ENCODE results near the gene NEBL. TPM values are rescaled to one million over a fixed set of nuclear protein-coding genes. Genes with fewer than 3 reads are reported as not detected.

Gene NEBL
- total RNA-seq, 1 experiment from 2014 or later, result 11.5 TPM

DNA sequence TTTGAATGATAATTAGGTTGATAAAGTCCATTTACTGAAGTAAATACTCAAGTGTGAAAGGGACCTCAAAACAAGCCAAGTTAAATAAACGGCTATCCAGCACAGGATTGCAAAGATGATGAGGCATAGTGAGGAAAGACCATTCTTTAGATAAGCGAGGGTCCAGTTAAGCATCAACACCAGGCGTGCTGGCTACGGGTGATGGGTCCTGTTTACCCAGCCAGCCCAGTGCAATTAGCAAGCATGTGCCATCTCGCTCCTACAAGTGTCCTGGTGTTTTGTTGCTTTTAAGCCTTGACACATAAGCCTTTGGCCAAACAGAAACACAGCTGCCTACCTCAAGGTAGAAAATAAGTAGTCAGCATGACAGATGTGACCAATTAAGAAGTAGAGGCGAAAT is 7.1 kb downstream of the NEBL start:
- no TSS peak for BruUV-seq (replicated peaks)
- ChIA-PET POLR2A (ENCODE audit: low non-redundant PET) (no interaction called here), CTCF (no interaction called here)
- no peak overlapping the region for H3K27ac ChIP-seq (ENCODE audit: low read depth, low read length, poor library complexity, severe bottlenecking)
- intact Hi-C loops (cut with micrococcal nuclease; ENCODE audit: unreplicated experiment), result no loop called here
- TF ChIP-seq CTCF (conservative IDR thresholded peaks at IDR 0.05; ENCODE audit: low read depth, low read length) (no peak), EZH2 (IDR thresholded peaks at IDR 0.05; ENCODE audit: borderline replicate concordance, low read depth, low read length, poor library complexity, severe bottlenecking) (no peak)
- H3K4me1 ChIP-seq (ENCODE audit: insufficient read depth, low read length, poor library complexity, severe bottlenecking), result peaks cover 15% of the 10 kb centered on the region
- no peak for DNase-seq (ENCODE audit: low spot score)
- no peaks in the 10 kb centered on the region for H3K36me3 ChIP-seq (ENCODE audit: insufficient read depth, low read length, poor library complexity, severe bottlenecking)
- no peaks in the 10 kb centered on the region for H3K9me3 ChIP-seq (ENCODE audit: low read depth, low read length, poor library complexity, severe bottlenecking)
- no peak overlapping the region for H3K4me3 ChIP-seq (ENCODE audit: low read depth, low read length, poor library complexity, severe bottlenecking)
- no peaks in the 10 kb centered on the region for H3K27me3 ChIP-seq (replicated peaks; ENCODE audit: insufficient read depth, low read depth, low read length, poor library complexity)

DNA sequence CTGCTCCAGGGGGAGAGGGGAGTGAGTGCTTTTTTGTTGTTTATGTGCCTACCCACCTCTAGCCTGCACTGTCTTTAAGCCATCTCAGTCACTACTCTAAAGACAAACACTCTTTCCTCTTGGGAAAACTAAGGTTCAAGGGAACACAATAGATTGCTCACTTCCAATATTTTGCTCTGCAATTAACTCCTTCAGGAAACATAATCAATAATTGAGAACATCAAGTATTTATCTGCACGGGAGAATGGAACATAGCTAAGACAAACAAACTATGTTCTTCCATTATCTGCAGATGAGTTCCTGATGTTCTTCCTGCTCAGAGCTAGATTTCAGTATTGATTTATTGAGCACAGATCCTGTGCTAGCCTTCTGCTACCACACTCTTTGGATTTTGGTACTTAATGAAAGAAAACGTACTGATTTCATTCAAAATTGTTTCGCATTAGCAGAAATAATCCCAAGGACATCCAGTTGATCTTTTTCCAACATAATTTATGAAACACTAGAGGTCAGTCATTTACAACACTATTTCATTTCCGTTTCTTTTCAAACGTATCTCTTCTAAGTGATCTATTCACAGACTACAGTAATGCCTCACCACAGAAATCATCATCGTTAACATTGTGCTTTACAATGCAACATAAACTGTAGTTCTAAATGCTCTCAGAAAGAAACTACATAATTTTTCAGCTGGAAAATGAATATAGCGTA is 8.3 kb downstream of the NEBL start:
- intact Hi-C loops (cut with micrococcal nuclease; ENCODE audit: unreplicated experiment), result no loop called here
- CTCF ChIA-PET, result no interaction called here
- BruUV-seq (replicated peaks), result no TSS peak
- H3K9me3 ChIP-seq (ENCODE audit: low read depth, low read length, poor library complexity, severe bottlenecking), result no peaks in the 10 kb centered on the region
- H3K4me3 ChIP-seq (ENCODE audit: low read depth, low read length, poor library complexity, severe bottlenecking), result no peak overlapping the region
- no peaks in the 10 kb centered on the region for H3K27me3 ChIP-seq (replicated peaks; ENCODE audit: insufficient read depth, low read depth, low read length, poor library complexity)
- H3K4me1 ChIP-seq (ENCODE audit: insufficient read depth, low read length, poor library complexity, severe bottlenecking), result peaks cover 15% of the 10 kb centered on the region
- POLR2A ChIA-PET (ENCODE audit: low non-redundant PET), result no interaction called here
- H3K36me3 ChIP-seq (ENCODE audit: insufficient read depth, low read length, poor library complexity, severe bottlenecking), result no peaks in the 10 kb centered on the region
- TF ChIP-seq CTCF (conservative IDR thresholded peaks at IDR 0.05; ENCODE audit: low read depth, low read length), result 0 out of 2 replicates have a peak, but pooled peaks have one; percentile 21
- no peak for TF ChIP-seq EZH2 (IDR thresholded peaks at IDR 0.05; ENCODE audit: borderline replicate concordance, low read depth, low read length, poor library complexity, severe bottlenecking)
- DNase-seq (ENCODE audit: low spot score), result peak; percentile 18
- no peak overlapping the region for H3K27ac ChIP-seq (ENCODE audit: low read depth, low read length, poor library complexity, severe bottlenecking)

GRCh38 chr10:20887706-20888555 is 9.2 kb downstream of the NEBL start:
- H3K27ac ChIP-seq (ENCODE audit: low read depth, low read length, poor library complexity, severe bottlenecking), result no peak overlapping the region
- H3K27me3 ChIP-seq (replicated peaks; ENCODE audit: insufficient read depth, low read depth, low read length, poor library complexity), result no peaks in the 10 kb centered on the region
- no peak overlapping the region for H3K4me3 ChIP-seq (ENCODE audit: low read depth, low read length, poor library complexity, severe bottlenecking)
- POLR2A ChIA-PET (ENCODE audit: low non-redundant PET), result no interaction called here
- CTCF ChIA-PET, result no interaction called here
- no peaks in the 10 kb centered on the region for H3K9me3 ChIP-seq (ENCODE audit: low read depth, low read length, poor library complexity, severe bottlenecking)
- intact Hi-C loops (cut with micrococcal nuclease; ENCODE audit: unreplicated experiment), result no loop called here
- H3K4me1 ChIP-seq (ENCODE audit: insufficient read depth, low read length, poor library complexity, severe bottlenecking), result peaks cover 15% of the 10 kb centered on the region
- DNase-seq (ENCODE audit: low spot score), result no peak
- BruUV-seq (replicated peaks), result no TSS peak
- no peaks in the 10 kb centered on the region for H3K36me3 ChIP-seq (ENCODE audit: insufficient read depth, low read length, poor library complexity, severe bottlenecking)
- TF ChIP-seq EZH2 (IDR thresholded peaks at IDR 0.05; ENCODE audit: borderline replicate concordance, low read depth, low read length, poor library complexity, severe bottlenecking), result no peak
- no peak for TF ChIP-seq CTCF (conservative IDR thresholded peaks at IDR 0.05; ENCODE audit: low read depth, low read length)

All from A673 (cell line).